Tongue (tissue), 2 donors: ENCODE measurements around the gene TKTL2. TPM values are rescaled to one million over a fixed set of nuclear protein-coding genes. Genes with fewer than 3 reads are reported as not detected.
A peak's percentile ranks its signal among the peaks of the same experiment; 100 is the strongest.

Experiments used
- DNase-seq: peaks from one replicate; pipeline ENCODE4 v3.0.0-alpha.2; 2015
- total RNA-seq: library from RNA; depleted of rRNA; stranded (reverse); fragments of >200 nt; gene quantifications from one replicate; pipeline ENCODE4 v1.2.3, GENCODE V29; 2014

The TKTL2 gene, protein sequence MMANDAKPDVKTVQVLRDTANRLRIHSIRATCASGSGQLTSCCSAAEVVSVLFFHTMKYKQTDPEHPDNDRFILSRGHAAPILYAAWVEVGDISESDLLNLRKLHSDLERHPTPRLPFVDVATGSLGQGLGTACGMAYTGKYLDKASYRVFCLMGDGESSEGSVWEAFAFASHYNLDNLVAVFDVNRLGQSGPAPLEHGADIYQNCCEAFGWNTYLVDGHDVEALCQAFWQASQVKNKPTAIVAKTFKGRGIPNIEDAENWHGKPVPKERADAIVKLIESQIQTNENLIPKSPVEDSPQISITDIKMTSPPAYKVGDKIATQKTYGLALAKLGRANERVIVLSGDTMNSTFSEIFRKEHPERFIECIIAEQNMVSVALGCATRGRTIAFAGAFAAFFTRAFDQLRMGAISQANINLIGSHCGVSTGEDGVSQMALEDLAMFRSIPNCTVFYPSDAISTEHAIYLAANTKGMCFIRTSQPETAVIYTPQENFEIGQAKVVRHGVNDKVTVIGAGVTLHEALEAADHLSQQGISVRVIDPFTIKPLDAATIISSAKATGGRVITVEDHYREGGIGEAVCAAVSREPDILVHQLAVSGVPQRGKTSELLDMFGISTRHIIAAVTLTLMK
- total RNA-seq: not detected

DNA sequence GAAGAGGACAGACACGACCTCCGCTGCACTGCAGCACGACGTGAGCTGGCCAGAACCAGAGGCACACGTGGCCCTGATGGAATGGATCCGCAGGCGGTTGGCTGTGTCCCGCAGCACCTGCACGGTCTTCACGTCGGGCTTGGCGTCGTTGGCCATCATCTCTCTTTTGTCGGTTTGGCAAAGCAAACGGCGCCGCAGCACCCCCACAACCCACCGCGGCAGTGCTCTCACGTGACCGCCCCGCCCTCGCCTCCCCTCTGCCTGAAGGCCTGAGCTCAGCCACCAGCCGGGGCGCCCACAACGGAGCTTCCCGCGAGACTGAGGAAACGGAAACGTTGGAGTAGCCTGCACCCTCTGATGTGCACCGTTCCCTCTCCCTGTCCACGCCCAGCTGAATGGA, at the start of gene TKTL2:
TKTL2 (minus strand) TSS at position 179 of the 400 bp plus-strand sequence; CDS start at position 159, 20 bp downstream.
- DNase-seq: no peak

DNA sequence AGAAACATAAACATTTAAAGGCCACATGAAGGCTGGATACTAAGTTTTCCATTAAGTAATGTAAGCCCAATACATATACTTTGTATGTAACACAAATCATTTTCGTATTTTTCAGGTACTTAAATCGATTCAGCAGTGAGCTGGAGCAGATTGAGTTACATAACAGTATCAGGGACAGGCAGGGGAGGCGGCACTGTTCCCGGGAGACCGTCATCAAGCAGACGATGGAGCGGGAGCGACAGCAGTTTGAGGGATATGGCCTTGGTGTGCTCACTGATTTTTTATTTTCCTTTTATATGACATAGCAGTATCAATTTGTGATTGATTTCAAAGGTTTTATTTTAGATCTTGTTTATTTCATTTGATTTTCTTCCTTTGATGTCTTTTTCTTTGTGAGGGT, 41.6 kb upstream of the TKTL2 start:
- DNase-seq: no peak

DNA sequence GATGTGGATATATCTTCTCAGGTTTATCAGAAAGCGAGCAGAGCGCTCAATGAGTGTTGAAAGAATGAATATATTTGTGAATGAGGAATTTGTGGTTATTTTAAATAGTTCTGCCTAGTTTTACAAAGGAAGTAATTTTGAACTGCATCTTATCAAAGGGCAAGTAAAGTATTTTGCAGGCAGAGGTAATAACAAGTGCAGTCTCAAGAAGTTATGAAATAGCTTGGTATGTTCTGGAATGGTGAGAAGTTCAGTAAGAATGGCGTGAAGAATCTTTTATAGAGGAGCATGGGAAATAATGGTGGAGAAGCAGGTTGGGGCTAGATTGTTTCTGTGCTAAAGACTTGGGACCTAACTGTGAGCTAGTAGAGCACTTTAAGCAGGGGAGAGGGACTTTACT, 31.8 kb upstream of the TKTL2 start:
- DNase-seq: no peak

DNA sequence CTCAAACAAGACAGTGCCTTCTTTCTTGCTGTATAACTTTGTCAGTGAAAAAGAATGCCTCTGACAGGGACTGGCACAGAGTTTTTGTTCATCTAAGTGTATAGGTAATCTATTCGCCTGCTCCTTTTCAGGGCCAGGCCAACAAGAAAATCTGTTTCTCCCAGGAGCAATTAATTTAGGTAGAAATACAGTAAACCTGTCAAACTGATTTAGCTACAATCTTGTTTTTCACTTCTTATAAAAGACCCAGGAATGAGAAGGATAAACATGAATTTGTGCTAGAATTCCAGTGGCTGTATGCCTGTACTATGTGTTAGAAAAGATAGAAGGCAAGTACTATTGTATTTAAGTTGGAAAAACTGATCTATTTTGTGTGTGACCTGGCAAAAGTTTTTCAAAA, 27.0 kb upstream of the TKTL2 start:
- no peak for DNase-seq

DNA sequence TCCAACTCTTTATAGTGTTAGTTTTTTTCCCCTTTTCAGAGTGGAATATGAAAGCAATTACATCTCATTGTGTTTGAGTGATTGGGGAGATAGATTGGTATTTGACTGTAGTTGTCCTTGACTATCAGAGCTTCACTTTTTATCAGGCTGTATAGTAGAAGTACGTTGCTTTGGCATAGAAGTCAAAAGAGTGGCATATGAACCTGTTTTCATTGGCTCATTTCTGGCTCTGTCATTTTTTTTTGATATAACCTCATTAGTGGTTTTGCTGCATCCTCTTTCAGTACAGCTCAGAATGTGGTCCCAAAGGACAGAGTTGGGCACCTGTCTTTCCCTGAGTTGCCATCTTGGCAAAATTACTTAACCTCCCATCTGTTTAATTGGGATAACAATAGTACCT, 22.3 kb upstream of the TKTL2 start:
- no peak for DNase-seq

DNA sequence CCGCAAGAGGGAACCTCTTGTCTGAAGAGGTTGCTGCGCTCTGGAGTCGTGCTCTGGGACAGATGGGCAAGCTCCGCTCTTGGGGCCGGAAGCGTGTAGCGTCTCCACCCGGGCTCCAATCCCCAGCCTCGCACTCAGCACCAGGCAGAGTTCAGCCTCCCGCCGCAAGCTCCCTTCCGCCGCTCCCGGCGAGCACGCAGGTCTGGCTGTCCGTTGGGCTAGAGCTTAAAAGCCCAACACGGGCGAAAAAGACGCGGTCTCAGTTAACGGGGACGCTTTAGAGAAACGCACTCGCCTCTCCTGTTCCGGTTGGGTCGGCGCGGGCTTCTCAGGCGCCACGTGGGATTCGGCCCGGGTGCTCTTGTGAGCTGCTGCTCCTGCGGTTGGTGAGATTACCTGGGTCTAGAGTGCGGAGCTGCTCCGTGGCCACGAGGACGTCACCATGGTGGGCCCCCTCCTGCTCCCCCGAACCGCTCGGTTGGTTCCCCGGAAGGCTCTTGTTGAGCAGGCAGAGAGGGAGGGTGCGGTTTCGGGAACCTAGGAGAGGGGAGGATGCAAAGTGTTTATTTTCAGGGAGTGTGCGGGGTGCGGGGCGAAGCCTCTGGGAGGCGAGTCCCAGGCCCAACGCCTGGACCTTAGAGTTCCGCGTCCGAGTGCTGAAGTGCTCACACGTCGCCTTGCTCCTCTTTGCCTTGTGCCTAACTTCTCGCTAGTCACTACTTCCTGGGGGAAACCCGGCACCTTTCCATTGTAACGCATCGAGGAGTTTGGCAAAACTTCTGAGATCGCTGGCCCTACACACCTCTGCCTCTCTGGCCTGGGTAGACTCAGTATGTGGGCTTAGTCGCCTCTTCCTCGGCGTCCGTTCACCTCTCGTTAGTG, 21.0 kb upstream of the TKTL2 start, which contains the start of gene TMA16:
TMA16 (plus strand) TSS at position 331 of the 882 bp plus-strand sequence; CDS start at position 443, 112 bp downstream.
- peak; percentile 94 for DNase-seq

DNA sequence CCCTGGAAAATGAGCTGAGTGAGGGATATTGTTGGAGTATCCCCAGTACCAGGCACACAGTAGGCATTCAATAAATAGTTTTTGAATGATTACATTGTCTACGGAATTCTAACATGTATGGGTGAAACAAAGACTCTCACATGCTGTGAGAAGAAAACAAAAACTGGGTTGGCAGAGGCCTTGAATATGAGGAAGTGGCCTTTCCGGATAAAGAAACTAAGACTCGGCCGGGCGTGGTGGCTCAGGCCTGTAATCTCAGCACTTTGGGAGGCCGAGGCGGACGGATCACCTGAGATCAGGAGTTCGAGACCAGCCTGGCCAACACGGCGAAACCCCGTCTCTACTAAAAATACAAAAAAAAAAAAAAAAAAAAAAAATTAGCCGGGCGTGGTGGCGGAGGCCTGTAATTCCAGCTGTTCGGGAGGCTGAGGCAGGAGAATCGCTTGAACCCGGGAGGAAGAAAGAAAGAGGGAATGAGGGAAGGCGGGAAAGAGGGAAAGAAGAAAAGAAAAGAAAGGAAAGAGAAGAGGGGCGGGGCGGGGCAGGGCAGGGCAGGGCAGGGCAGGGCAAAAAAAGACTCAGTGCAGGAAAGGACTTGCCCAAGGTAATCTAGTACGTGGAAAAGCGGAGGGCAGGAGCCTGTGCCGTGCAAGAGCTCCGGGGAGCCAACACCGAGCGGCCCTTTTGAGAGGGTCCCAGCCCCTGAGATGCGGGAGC, 20.2 kb upstream of the TKTL2 start:
- no peak for DNase-seq

DNA sequence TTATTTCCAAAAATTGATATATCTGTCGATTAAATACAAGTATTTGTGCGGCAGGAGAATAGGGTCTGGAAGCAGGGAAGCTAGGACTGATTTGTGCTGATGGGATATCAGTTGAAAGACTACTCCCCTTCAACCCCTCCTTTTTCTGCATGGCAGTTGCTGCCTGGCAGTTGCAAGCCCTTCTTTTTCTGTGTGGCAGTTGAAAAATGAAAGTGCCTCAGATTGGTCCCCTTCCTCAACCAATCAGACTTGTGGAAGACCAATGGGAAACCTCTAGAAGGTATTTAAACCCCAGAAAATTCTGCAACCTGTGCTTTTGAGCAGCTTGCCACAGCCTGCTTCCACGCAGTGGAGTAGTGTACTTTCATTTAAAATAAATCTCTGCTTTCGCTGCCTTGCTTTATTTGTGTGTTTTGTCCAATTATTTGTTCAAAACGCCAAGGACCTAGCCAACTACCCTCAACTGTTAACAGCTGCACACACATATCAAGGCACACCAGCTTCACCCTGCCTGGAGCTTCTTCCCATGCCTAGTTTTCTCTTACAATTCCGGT, 19.5 kb upstream of the TKTL2 start:
- DNase-seq: peak; percentile 8

DNA sequence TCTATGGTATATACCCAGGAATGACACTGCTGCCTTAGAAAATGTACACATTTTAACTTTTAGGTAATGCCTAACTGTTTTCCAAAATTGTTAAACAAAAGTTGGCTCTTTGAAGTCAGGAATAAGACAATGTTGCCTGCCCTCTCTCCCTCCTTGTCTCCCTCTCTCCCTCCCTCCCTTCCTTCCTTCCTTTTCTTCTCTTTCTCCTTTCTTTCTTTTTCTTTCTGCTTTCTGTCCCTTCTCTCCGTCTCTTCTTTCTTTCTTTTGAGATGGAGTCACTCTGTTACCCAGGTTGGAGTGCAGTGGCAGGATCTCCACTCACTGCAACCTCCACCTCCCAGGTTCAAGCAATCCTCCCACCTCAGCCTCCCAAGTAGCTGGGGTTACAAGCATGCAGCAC, 16.4 kb upstream of the TKTL2 start:
- DNase-seq: no peak

DNA sequence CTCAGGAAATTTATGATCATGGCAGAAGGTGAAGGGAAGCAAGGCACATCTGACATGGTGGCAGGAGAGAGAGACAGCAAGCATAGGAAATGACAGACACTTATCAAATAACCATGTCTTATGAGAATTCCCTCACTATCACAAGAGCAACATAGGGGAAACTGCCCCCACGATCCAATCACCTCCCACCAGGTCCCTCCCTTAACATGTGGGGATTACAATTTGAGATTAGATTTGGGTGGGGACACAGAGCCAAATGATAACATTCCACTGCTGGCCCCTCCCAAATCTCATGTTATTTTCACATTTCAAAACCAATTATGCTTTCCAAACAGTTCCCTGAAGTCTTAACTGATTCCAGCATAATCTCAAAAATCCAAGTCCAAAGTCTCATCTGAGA, 12.8 kb upstream of the TKTL2 start:
- DNase-seq: no peak

DNA sequence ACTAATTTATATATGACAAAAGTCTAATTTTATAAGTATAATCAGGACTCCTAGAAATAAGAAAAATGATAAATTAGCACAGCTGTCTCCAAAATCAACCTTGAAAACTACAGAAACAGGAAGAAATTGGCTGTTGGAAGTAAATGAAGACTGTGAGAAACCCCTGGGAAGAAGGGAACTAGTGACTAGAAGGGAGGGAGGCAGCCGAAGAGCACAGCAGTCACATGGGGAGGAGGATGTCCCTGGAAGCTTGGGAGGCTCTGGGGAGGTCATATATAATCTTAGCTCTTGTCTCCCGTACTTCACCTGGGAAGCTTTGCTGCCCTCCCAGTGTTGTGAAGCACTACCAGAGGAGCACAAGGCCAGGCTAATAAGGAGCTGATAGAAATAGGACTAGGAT, 12.0 kb upstream of the TKTL2 start:
- DNase-seq: no peak

DNA sequence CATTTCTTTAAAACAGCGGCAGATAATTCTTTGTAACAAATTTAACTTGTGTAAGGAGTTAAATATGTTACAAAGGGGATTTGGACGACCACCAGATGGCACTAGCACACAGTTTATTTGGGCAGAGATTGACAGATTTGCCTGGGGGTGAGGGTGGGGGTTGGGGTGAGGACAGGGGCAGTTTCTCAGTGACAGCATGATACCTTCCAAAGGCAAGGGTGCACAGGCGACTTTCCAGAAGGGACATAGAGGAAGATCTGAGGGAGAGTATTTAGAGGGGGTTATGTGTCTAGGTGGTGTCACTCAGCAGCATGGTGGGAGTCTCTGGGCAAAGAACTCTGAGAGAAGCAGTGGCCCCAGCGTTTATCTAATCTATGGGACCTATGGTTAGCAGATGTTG, 11.4 kb upstream of the TKTL2 start:
- peak; percentile 66 for DNase-seq

DNA sequence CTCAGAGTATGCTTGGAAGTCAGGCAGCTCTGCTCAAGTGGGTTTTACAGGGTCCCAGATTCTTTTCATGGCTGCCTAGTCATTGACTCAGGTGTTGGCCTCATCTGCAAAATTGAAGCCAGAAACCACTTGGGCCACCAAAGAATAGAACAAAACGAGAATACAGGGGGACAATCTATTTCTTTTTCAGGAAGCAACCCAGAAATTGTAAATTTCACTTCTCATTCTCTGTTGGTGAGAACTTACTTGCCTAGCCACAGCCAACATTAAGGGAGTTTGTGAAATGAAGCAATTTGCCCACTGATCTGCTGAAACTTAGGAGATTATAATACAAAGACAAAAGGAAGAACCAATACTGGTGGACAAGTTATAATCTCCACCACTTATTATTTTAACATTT, 8.6 kb upstream of the TKTL2 start:
- no peak for DNase-seq

DNA sequence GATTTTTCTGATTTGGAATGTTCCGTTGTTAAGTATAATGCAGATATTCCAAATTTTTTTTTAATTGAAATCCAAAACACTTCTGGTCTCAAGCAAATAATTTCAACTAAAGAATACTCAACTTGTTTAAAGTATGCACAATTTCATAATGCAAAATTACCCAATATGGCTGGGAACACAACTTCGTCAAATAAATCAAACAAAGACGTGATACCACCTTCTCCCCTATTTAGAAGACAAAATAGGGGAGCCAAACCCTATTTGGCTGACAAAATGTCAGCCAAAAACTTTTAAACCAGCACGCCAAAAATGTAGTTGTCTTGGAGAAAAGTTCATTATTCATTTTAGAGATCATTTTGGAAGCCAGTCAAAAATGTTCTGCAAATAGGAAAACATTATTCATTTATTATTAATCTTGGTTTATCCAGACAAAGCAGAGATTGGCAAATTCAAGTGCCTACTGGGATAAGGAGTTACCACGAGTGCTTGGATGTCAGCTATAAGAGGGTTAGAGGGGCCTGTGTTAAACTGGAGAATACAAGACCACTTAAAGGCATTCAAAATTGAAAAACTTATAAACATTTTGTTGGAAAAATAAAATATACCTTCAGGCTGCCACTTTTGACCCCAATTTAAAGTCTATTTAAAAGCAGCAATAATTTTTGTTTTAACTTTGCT, 3.3 kb upstream of the TKTL2 start:
- DNase-seq: no peak

DNA sequence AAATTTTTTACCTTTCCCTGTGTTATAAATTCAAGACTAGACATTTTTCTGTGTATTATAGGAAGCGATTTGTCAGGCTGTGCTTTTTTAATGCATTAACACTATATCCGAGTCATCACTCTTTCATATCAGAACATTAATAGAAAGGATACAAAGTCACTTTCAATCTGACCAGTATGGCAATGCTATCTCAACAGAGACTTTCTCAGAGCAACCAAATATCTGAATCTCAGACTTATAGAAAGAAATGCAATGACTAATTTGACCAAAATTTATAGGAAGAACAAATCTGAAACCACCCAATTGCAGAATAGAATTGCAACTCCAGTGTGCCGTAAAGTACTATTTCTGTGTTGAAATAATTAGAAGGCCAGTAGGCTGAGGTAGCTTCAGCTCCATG, 473 bp upstream of the TKTL2 start:
- no peak for DNase-seq

DNA sequence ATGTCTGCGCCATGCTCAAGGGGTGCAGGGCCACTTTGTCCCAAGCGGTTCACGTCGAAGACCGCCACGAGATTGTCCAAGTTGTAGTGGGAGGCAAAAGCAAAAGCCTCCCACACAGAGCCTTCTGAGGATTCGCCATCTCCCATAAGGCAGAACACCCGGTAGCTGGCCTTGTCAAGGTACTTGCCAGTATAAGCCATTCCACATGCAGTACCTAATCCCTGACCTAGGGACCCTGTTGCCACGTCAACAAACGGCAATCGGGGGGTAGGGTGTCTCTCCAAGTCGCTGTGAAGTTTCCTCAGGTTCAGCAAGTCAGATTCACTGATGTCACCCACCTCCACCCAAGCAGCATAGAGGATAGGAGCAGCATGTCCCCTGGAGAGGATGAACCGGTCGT, 424 bp downstream of the TKTL2 start:
- DNase-seq: no peak

DNA sequence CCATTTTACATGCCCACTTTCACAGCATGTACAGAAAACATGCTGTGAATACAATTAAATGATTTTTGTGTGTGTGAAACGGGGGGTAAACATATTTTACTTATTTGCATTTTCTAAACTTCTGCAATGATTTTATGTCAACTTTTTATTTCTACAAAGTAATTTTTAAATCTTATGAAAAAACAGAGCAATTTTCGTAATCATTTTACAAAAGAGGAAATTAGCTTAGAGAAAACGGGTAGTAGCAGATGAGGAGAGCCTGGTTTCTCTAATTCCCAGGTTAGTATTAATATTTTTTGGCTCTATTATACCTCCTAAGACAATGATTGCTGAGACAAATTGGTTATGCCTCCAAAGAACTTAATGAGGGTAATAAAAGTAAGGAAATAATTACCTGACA, 3.2 kb downstream of the TKTL2 start:
- DNase-seq: no peak

DNA sequence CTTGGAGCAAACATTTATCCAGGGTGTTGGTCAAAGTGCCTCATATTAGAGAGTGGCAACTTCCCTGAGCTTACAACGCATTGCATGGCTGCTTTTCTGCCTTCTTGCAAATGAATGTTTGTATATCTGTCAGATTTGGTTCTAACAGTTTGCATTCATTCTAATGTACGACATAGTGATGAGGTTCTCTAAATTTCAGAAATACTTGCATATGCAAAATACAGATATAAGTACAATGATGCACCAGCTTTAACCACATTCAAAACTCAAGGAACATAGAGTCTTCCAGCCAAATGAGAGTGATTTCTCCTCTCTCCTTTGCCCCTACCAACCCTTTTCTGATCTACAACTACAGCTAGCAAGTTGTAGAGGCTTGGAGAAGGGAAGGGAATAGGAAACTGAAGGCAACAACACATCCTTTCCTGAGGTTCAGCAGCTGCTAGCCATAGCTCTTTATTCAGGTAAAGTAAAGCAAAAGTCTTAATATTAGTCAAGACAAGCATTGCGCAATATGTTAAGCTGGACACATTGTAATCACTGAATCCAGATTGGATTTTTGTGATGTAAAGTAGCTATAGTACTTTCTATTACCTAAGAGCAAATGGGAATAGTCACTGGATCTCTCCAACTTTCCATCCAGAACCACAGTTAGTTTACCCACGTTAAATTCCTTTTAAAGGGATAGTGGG, 6.3 kb downstream of the TKTL2 start:
- DNase-seq: no peak

DNA sequence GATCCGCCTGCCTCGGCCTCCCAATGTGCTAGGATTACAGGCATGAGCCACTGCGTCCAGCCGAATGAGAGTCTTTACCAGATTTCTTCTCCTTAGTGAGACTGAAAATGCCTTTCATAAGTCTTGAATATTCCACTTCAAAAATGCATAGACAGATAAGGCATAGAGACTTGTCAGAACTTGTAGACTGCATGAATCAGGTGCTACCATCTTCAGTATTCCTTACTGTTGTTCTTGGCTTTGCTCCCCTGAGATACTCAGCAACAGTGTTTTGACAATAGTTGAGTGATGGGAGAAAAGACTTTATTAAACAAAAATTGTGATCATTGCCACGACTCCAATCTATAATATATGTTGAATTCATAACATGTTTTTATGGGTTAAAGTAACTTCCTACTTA, 11.0 kb downstream of the TKTL2 start:
- no peak for DNase-seq

DNA sequence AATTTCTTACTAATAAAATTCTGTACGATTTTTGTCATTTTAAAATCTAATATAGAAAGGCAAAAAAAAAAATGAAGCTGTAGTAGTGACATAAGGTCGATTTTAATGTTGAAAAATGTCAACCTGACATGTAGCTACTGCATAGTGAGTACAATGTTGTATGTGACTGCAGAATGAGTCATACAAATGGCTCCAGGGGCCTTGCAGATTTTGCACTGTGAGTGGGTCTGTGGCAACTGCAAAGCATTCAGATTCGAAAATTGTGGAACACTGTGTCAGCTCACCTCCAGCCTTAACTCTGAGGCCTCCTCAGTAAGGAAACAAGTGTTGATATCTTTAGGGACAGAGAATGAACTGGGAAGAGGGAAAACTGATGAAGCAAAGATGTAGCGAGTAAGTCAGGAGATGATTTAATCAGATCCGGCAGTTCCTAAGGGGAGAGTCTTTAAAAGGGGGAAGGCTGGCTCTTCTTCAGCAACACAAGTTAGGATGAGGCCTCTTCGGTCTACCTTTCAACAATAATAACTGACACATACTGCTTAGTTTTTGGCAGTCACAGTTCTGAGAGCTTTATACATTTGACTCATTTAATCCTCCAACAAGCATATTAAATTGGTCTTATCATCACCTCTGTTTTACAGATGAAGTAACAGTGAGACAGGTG, 24.9 kb downstream of the TKTL2 start:
- DNase-seq: no peak
